SK-N-SH (cell line): Measurements from ENCODE around the gene CILP. TPM values are rescaled to one million over a fixed set of nuclear protein-coding genes. Genes with fewer than 3 reads are reported as not detected.

Experiments used
- CTCF ChIA-PET: fragments of 300-600, 350-600 bp; formaldehyde crosslinking; extraction: SDS; loops from one replicate; lab custom pipeline; 2021; lab: Yijun Ruan, JAX
- POLR2A ChIA-PET: fragments of 350-600 bp; sonication (Branson Sonifier 250); formaldehyde crosslinking; extraction: SDS; loops from one replicate; lab custom pipeline; 2020; ENCODE audit warnings: antibody characterized with exemption, inconsistent platforms; lab: Yijun Ruan, JAX
- DNase-seq: peaks from one replicate; pipeline ENCODE4 v3.0.0; 2012
- H2AFZ ChIP-seq: fragments of 200-600 bp; sonication (generic); 2 replicates; pipeline ENCODE4 v1.8.1; 2016; ENCODE audit warnings: antibody characterized with exemption, mild to moderate bottlenecking, low read depth
- H3F3A ChIP-seq: fragments of 200-600 bp; sonication (generic); replicated peaks from 2 replicates; pipeline ENCODE3; 2016; ENCODE audit warnings: antibody characterized with exemption, mild to moderate bottlenecking; ENCODE audit not compliant: insufficient read depth
- H3K27ac ChIP-seq, 2 experiments: fragments of 200-500 bp in 1 of 2; fragments of 200-600 bp in 1 of 2; sonication (Bioruptor generic) in 1 of 2; sonication (generic), shearing (Covaris generic) in 1 of 2; 2 replicates each; pipeline versions ENCODE4 v1.5.1 to v1.6.1; 2014 to 2016; ENCODE audit warnings: low read depth in 2 of 2, inconsistent platforms in 1 of 2, low read length in 1 of 2, mild to moderate bottlenecking in 1 of 2, mixed read lengths in 1 of 2
- H3K27me3 ChIP-seq: fragments of 200-600 bp; sonication (generic), shearing (Covaris generic); 2 replicates; pipeline ENCODE4 v1.6.1; 2016; ENCODE audit warnings: mixed run types; ENCODE audit not compliant: insufficient read depth
- H3K36me3 ChIP-seq, 2 experiments: fragments of 200-500 bp in 1 of 2; fragments of 200-600 bp in 1 of 2; sonication (Bioruptor generic) in 1 of 2; sonication (generic) in 1 of 2; replicated peaks in 1 of 2; 2 replicates each; pipeline versions ENCODE3 to v1.5.1; 2014 to 2016; ENCODE audit warnings: low read length in 1 of 2, mild to moderate bottlenecking in 1 of 2; ENCODE audit not compliant: insufficient read depth in 2 of 2, control insufficient read depth in 1 of 2
- H3K4me1 ChIP-seq, 2 experiments: fragments of 200-500 bp in 1 of 2; fragments of 200-600 bp in 1 of 2; sonication (Bioruptor generic) in 1 of 2; sonication (generic), shearing (Covaris generic) in 1 of 2; 2 replicates each; pipeline versions ENCODE4 v1.5.1 to v1.6.1; 2014 to 2016; ENCODE audit warnings: low read depth in 1 of 2, low read length in 1 of 2, mixed run types in 1 of 2; ENCODE audit not compliant: insufficient read depth in 2 of 2, control insufficient read depth in 1 of 2
- H3K4me2 ChIP-seq: fragments of 200-600 bp; sonication (generic), shearing (Covaris generic); 2 replicates; pipeline ENCODE4 v1.6.1; 2017; ENCODE audit warnings: mixed run types
- H3K4me3 ChIP-seq, 2 experiments: fragments of 200-500 bp in 1 of 2; fragments of 200-600 bp in 1 of 2; sonication (Bioruptor generic) in 1 of 2; sonication (generic), shearing (Covaris generic) in 1 of 2; 2 replicates each; pipeline versions ENCODE4 v1.5.1 to v1.8.1; 2014 to 2016; ENCODE audit warnings: low read depth in 2 of 2, inconsistent platforms in 1 of 2, low read length in 1 of 2, mild to moderate bottlenecking in 1 of 2, mixed read lengths in 1 of 2, moderate library complexity in 1 of 2
- H3K79me2 ChIP-seq: fragments of 200-600 bp; sonication (generic); 2 replicates; pipeline ENCODE4 v1.8.1; 2017; ENCODE audit warnings: mild to moderate bottlenecking; ENCODE audit not compliant: insufficient read depth
- H3K9ac ChIP-seq: fragments of 200-600 bp; sonication (generic); 2 replicates; pipeline ENCODE4 v1.6.1; 2017; ENCODE audit warnings: mixed run types
- H3K9me2 ChIP-seq: fragments of 200-600 bp; sonication (generic); 2 replicates; pipeline ENCODE4 v1.6.1; 2017; ENCODE audit warnings: mixed run types
- H3K9me3 ChIP-seq: fragments of 200-600 bp; sonication (generic); 2 replicates; pipeline ENCODE4 v1.6.1; 2017; ENCODE audit warnings: mixed run types, mild to moderate bottlenecking, moderate library complexity
- H4K20me1 ChIP-seq: fragments of 200-600 bp; sonication (generic); 2 replicates; pipeline ENCODE4 v1.6.1; 2017; ENCODE audit warnings: mild to moderate bottlenecking, mixed run types; ENCODE audit not compliant: insufficient read depth
- EP300 ChIP-seq, 2 experiments: IDR thresholded peaks; 2 replicates each; pipeline versions ENCODE4 v1.4.0 to v1.6.1; 2012; ENCODE audit warnings: borderline replicate concordance in 1 of 2, low read depth in 1 of 2, low read length in 1 of 2
- EZH2phosphoT487 ChIP-seq: fragments of 200-600 bp; sonication (generic); IDR thresholded peaks from 2 replicates; pipeline ENCODE4 v1.6.1; 2017; ENCODE audit warnings: low read depth, mixed run types, mild to moderate bottlenecking, antibody characterized with exemption, moderate library complexity, borderline replicate concordance
- FOSL2 ChIP-seq: IDR thresholded peaks from 2 replicates; pipeline ENCODE4 v1.4.0; 2012; ENCODE audit warnings: low read depth, mild to moderate bottlenecking, moderate library complexity, borderline replicate concordance
- FOXM1 ChIP-seq: IDR thresholded peaks from 2 replicates; pipeline ENCODE4 v1.4.0; 2012; ENCODE audit warnings: low read depth, mild to moderate bottlenecking
- GATA2 ChIP-seq: sonication (generic); formaldehyde crosslinking; IDR thresholded peaks from 2 replicates; pipeline ENCODE4 v1.5.0; 2020; ENCODE audit warnings: mild to moderate bottlenecking, missing genetic modification reagents
- IRF3 ChIP-seq: fragments of 150-350 bp; IDR thresholded peaks from 2 replicates; pipeline ENCODE4 v1.6.1; 2016; ENCODE audit warnings: mild to moderate bottlenecking, low read depth, low read length
- JUND ChIP-seq: IDR thresholded peaks from 2 replicates; pipeline ENCODE4 v1.4.0; 2012
- MXI1 ChIP-seq: IDR thresholded peaks from 2 replicates; pipeline ENCODE4 v1.6.1; 2012; ENCODE audit warnings: mild to moderate bottlenecking, low read depth, low read length, improper control_type of control experiment
- NFIC ChIP-seq: IDR thresholded peaks from 2 replicates; pipeline ENCODE4 v1.4.0; 2012; ENCODE audit warnings: borderline replicate concordance
- POLR2AphosphoS5 ChIP-seq: IDR thresholded peaks from 2 replicates; pipeline ENCODE4 v1.6.1; 2012; ENCODE audit warnings: low read depth, low read length
- RAD21 ChIP-seq: IDR thresholded peaks from 2 replicates; pipeline ENCODE4 v1.6.1; 2012; ENCODE audit warnings: mild to moderate bottlenecking, low read length
- RCOR1 ChIP-seq: fragments of 150-350 bp; IDR thresholded peaks from 2 replicates; pipeline ENCODE4 v1.6.1; 2017; ENCODE audit warnings: antibody characterized with exemption, low read length
- REST ChIP-seq: IDR thresholded peaks from 2 replicates; pipeline ENCODE4 v1.6.1; 2012; ENCODE audit warnings: mild to moderate bottlenecking, low read depth, low read length, moderate library complexity
- SIN3A ChIP-seq: IDR thresholded peaks from 2 replicates; pipeline ENCODE4 v1.6.1; 2012; ENCODE audit warnings: low read depth, mild to moderate bottlenecking, low read length, moderate library complexity, borderline replicate concordance
- SMC3 ChIP-seq: IDR thresholded peaks from 2 replicates; pipeline ENCODE4 v1.6.1; 2012; ENCODE audit warnings: low read depth, low read length, improper control_type of control experiment
- TAF1 ChIP-seq: IDR thresholded peaks from 2 replicates; pipeline ENCODE4 v1.6.1; 2012; ENCODE audit warnings: low read depth, mild to moderate bottlenecking, low read length, moderate library complexity, borderline replicate concordance
- TCF12 ChIP-seq: IDR thresholded peaks from 2 replicates; pipeline ENCODE4 v1.4.0; 2012
- USF2 ChIP-seq: fragments of 150-350 bp; IDR thresholded peaks from 2 replicates; pipeline ENCODE4 v1.6.1; 2017; ENCODE audit warnings: antibody characterized with exemption, low read length, low read depth, borderline replicate concordance
- ZBTB33 ChIP-seq: IDR thresholded peaks from 2 replicates; pipeline ENCODE4 v1.4.0; 2012; ENCODE audit warnings: low read depth, borderline replicate concordance
- WGBS: methylation state at CpG from one replicate; pipeline ENCODE4 v1.1.6; 2017; ENCODE audit warnings: low lambda C conversion rate; 5-methylcytosine and 5-hydroxymethylcytosine counted together
- polyA plus RNA-seq, 3 experiments: library from polyadenylated mRNA; depleted of rRNA; stranded (reverse); fragments of >200 nt; gene quantifications; 2 replicates each; pipeline ENCODE4 v1.2.3, GENCODE V29; 2012

Gene CILP
- polyA plus RNA-seq, 1 of the 3 experiments (the other 2 are of a cell fraction), result 0.03 TPM

- TF ChIP-seq EP300 (IDR thresholded peaks at IDR 0.05; ENCODE audit: borderline replicate concordance in 1 of 2, low read depth in 1 of 2, low read length in 1 of 2) (no peak), EZH2phosphoT487 (no peak), FOSL2 (no peak), TAF1 (no peak), SIN3A (no peak), NFIC (no peak), IRF3 (no peak), RAD21 (no peak), GATA2 (CRISPR knock-in tag) (no peak), TCF12 (no peak), REST (no peak), RCOR1 (no peak), SMC3 (no peak)
- TF ChIP-seq, all 33 proteins: peak for 0
- no peak for DNase-seq
- H3K36me3 ChIP-seq, result peaks cover 11 to 59% of the 10 kb centered on the region in 2 experiments
- no peaks in the 10 kb centered on the region for H3K4me1 ChIP-seq
- no peak overlapping the region for H3K4me3 ChIP-seq
- H4K20me1 ChIP-seq, result no peaks in the 10 kb centered on the region
- peaks cover 68% of the 10 kb centered on the region for H3K79me2 ChIP-seq
- no peak overlapping the region for H3K27ac ChIP-seq
- H3F3A ChIP-seq, result no peaks in the 10 kb centered on the region
- 96% methylated on average over 5 of the region's 5 CpGs for WGBS
- H3K9ac ChIP-seq, result no peak overlapping the region
- no peaks in the 10 kb centered on the region for H3K27me3 ChIP-seq
- no peak overlapping the region for H2AFZ ChIP-seq
- no peaks in the 10 kb centered on the region for H3K9me2 ChIP-seq
- no peak overlapping the region for H3K4me2 ChIP-seq
- CTCF ChIA-PET, result interaction anchor here (1.0 kb wide), 1 partner anchor 109 kb away, joined by 3 read pairs; no protein-coding TSS in a partner anchor
- H3K9me3 ChIP-seq, result no peaks in the 10 kb centered on the region
- POLR2A ChIA-PET, result no interaction called here
Observed at GRCh38 chr15:65172531-65172930, 38.7 kb downstream of the CILP start.

GRCh38 chr15:65171428-65171827, 39.8 kb downstream of the CILP start:
- no peak overlapping the region for H3K4me2 ChIP-seq
- no peaks in the 10 kb centered on the region for H3K9me2 ChIP-seq
- H3K79me2 ChIP-seq, result peaks cover 69% of the 10 kb centered on the region
- TF ChIP-seq ZBTB33, result no peak
- TF ChIP-seq JUND, result no peak
- TF ChIP-seq IRF3, result no peak
- no peak for TF ChIP-seq MXI1
- TF ChIP-seq FOXM1, result no peak
- no peak for TF ChIP-seq POLR2AphosphoS5
- TF ChIP-seq USF2, result no peak
- POLR2A ChIA-PET, result no interaction called here
- H4K20me1 ChIP-seq, result no peaks in the 10 kb centered on the region
- peaks cover 11 to 62% of the 10 kb centered on the region in 2 experiments for H3K36me3 ChIP-seq
- no peaks in the 10 kb centered on the region for H3K27me3 ChIP-seq
- 90% methylated on average over 5 of the region's 5 CpGs for WGBS
- CTCF ChIA-PET, result interaction anchor here (1.0 kb wide), 1 partner anchor 110 kb away, joined by 3 read pairs; no protein-coding TSS in a partner anchor
- H3K4me3 ChIP-seq, result no peak overlapping the region
- peaks cover 6% of the 10 kb centered on the region for H3F3A ChIP-seq
- DNase-seq, result no peak
- H3K4me1 ChIP-seq, result no peaks in the 10 kb centered on the region
- no peak overlapping the region for H3K9ac ChIP-seq
- no peak overlapping the region for H3K27ac ChIP-seq
- no peaks in the 10 kb centered on the region for H3K9me3 ChIP-seq
- H2AFZ ChIP-seq, result no peak overlapping the region
